ENCODE results near the gene MOAP1. TPM values are rescaled to one million over a fixed set of nuclear protein-coding genes. Genes with fewer than 3 reads are reported as not detected.

The MOAP1 gene
- total RNA-seq, 1 experiment from 2014 or later = 18.1 TPM

- Mint-ChIP-seq H3K27me3 (ENCODE audit: low read depth) (no peaks in the 10 kb centered on the region), H3K9me3 (no peaks in the 10 kb centered on the region), H3K4me3 (no peak overlapping the region), H3K36me3 (peaks cover 10% of the 10 kb centered on the region; the same call in 1 of the 2 replicates), H3K4me1 (peaks cover 18% of the 10 kb centered on the region), H3K27ac (no peak overlapping the region)
- no peak for TF ChIP-seq MXD4 (CRISPR knock-in tag; IDR thresholded peaks at IDR 0.05; ENCODE audit: borderline replicate concordance)
- no peak for TF ChIP-seq IRF2 (CRISPR knock-in tag; IDR thresholded peaks at IDR 0.05; ENCODE audit: borderline replicate concordance, low read depth)
- DNase-seq (ENCODE audit: low spot score) = no peak
- POLR2A ChIA-PET = no interaction called here
- CTCF ChIA-PET = interaction anchor here (0.8 kb wide), 1 partner anchor 9 kb away, joined by 4 read pairs; no protein-coding TSS in a partner anchor
- ATAC-seq = no peak
Observed at GRCh38 chr14:93186956-93187355, 2.3 kb upstream of the MOAP1 start.

DNA sequence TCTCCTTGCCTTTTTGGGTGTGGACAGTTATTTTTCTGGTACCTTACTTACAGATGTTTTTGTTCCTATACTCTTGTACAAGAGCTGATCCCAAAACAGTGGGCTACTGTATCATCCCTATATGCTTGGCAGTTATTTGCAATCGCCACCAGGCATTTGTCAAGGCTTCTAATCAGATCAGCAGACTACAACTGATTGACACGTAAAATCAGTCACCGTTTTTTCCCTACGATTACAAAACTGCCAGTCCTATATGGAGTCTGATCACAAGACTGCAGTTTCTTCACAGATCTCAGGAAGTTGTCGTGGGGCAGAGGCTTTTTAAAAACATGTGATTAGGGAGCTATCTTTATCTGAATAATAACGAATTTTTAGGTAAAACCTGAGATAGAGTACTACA lies 1.8 kb upstream of the MOAP1 start:
- no peaks in the 10 kb centered on the region for H3K9me3 Mint-ChIP-seq
- no peak for ATAC-seq
- H3K36me3 Mint-ChIP-seq = peaks cover 10% of the 10 kb centered on the region; the same call in 1 of the 2 replicates
- no peaks in the 10 kb centered on the region for H3K27me3 Mint-ChIP-seq (ENCODE audit: low read depth)
- DNase-seq (ENCODE audit: low spot score) = no peak
- TF ChIP-seq, protein P1, sequence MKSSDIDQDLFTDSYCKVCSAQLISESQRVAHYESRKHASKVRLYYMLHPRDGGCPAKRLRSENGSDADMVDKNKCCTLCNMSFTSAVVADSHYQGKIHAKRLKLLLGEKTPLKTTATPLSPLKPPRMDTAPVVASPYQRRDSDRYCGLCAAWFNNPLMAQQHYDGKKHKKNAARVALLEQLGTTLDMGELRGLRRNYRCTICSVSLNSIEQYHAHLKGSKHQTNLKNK (CRISPR knock-in tag; IDR thresholded peaks at IDR 0.05) = no peak
- peaks cover 18% of the 10 kb centered on the region for H3K4me1 Mint-ChIP-seq
- H3K27ac Mint-ChIP-seq = no peak overlapping the region
- H3K4me3 Mint-ChIP-seq = peak overlapping the region; percentile 96
- POLR2A ChIA-PET = no interaction called here
- CTCF ChIA-PET = no interaction called here

- H3K27ac Mint-ChIP-seq = peak overlapping the region; percentile 98
- CTCF ChIA-PET = interaction anchor here (0.6 to 3.1 kb wide), 18 partner anchors 9 to 433 kb away, joined by 3 to 34 read pairs (median 4); partner anchors contain the start of genes GON7, ITPK1 and UBR7
- TF ChIP-seq NR1H2 (CRISPR knock-in tag; IDR thresholded peaks at IDR 0.05) = no peak
- TF ChIP-seq EMX1 (CRISPR knock-in tag; IDR thresholded peaks at IDR 0.05) = no peak
- no peak for TF ChIP-seq HMGXB4 (CRISPR knock-in tag; IDR thresholded peaks at IDR 0.05)
- no peak for TF ChIP-seq CREM (CRISPR knock-in tag; IDR thresholded peaks at IDR 0.05)
- TF ChIP-seq, protein P2, sequence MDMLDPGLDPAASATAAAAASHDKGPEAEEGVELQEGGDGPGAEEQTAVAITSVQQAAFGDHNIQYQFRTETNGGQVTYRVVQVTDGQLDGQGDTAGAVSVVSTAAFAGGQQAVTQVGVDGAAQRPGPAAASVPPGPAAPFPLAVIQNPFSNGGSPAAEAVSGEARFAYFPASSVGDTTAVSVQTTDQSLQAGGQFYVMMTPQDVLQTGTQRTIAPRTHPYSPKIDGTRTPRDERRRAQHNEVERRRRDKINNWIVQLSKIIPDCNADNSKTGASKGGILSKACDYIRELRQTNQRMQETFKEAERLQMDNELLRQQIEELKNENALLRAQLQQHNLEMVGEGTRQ (CRISPR knock-in tag; IDR thresholded peaks at IDR 0.05) = no peak
- no peak for TF ChIP-seq TEAD4 (CRISPR knock-in tag; IDR thresholded peaks at IDR 0.05)
- TF ChIP-seq ZNF121 (CRISPR knock-in tag; IDR thresholded peaks at IDR 0.05) = no peak
- TF ChIP-seq ZSCAN18 (CRISPR knock-in tag; IDR thresholded peaks at IDR 0.05) = no peak
- TF ChIP-seq E2F1 (CRISPR knock-in tag; IDR thresholded peaks at IDR 0.05) = no peak
- TF ChIP-seq CBFB (CRISPR knock-in tag; IDR thresholded peaks at IDR 0.05; ENCODE audit: low read depth) = no peak
- TF ChIP-seq, protein P3, sequence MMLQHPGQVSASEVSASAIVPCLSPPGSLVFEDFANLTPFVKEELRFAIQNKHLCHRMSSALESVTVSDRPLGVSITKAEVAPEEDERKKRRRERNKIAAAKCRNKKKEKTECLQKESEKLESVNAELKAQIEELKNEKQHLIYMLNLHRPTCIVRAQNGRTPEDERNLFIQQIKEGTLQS (CRISPR knock-in tag; conservative IDR thresholded peaks at IDR 0.05) = no peak
- TF ChIP-seq, protein P4, sequence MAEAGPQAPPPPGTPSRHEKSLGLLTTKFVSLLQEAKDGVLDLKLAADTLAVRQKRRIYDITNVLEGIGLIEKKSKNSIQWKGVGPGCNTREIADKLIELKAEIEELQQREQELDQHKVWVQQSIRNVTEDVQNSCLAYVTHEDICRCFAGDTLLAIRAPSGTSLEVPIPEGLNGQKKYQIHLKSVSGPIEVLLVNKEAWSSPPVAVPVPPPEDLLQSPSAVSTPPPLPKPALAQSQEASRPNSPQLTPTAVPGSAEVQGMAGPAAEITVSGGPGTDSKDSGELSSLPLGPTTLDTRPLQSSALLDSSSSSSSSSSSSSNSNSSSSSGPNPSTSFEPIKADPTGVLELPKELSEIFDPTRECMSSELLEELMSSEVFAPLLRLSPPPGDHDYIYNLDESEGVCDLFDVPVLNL (CRISPR knock-in tag; IDR thresholded peaks at IDR 0.05; ENCODE audit: borderline replicate concordance, low read depth) = no peak
- no peaks in the 10 kb centered on the region for H3K9me3 Mint-ChIP-seq
- peaks cover 10% of the 10 kb centered on the region; the same call in 1 of the 2 replicates for H3K36me3 Mint-ChIP-seq
- no peak for ATAC-seq
- DNase-seq (ENCODE audit: low spot score) = no peak
- POLR2A ChIA-PET = interaction anchor here (1.0 to 2.7 kb wide), 5 partner anchors 11 to 72 kb away, joined by 3 to 23 read pairs (median 3); partner anchors contain the start of genes GON7 and UBR7
- no peaks in the 10 kb centered on the region for H3K27me3 Mint-ChIP-seq (ENCODE audit: low read depth)
- peak overlapping the region; percentile 96 for H3K4me3 Mint-ChIP-seq
- peaks cover 18% of the 10 kb centered on the region for H3K4me1 Mint-ChIP-seq
Observed at GRCh38 chr14:93185349-93185720, 638 bp upstream of the MOAP1 start.
